Measurements from ENCODE around the gene DES.

DES gene

DNA sequence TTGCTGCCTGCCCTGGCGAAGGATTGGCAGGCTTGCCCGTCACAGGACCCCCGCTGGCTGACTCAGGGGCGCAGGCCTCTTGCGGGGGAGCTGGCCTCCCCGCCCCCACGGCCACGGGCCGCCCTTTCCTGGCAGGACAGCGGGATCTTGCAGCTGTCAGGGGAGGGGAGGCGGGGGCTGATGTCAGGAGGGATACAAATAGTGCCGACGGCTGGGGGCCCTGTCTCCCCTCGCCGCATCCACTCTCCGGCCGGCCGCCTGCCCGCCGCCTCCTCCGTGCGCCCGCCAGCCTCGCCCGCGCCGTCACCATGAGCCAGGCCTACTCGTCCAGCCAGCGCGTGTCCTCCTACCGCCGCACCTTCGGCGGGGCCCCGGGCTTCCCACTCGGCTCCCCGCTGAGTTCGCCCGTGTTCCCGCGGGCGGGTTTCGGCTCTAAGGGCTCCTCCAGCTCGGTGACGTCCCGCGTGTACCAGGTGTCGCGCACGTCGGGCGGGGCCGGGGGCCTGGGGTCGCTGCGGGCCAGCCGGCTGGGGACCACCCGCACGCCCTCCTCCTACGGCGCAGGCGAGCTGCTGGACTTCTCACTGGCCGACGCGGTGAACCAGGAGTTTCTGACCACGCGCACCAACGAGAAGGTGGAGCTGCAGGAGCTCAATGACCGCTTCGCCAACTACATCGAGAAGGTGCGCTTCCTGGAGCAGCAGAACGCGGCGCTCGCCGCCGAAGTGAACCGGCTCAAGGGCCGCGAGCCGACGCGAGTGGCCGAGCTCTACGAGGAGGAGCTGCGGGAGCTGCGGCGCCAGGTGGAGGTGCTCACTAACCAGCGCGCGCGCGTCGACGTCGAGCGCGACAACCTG lies at the start of gene DES:
Gene DES, plus strand, starts transcription at position 223 of the 857 bp plus-strand sequence. Its CDS starts 86 bp downstream, at position 309.
- peaks cover 64% of the 10 kb centered on the region for H3K27me3 Mint-ChIP-seq
- intact Hi-C loops (cut with micrococcal nuclease): no loop called here
- peaks cover 18% of the 10 kb centered on the region for H3K4me1 Mint-ChIP-seq (ENCODE audit: low read depth)
- H3K4me3 Mint-ChIP-seq: no peak within 1 kb of the TSS
- no peaks in the 10 kb centered on the region for H3K9me3 Mint-ChIP-seq
- no peaks in the 10 kb centered on the region for H3K36me3 Mint-ChIP-seq (ENCODE audit: low read depth)
- H3K27ac Mint-ChIP-seq: peak within 1 kb of the TSS; percentile 38

DNA sequence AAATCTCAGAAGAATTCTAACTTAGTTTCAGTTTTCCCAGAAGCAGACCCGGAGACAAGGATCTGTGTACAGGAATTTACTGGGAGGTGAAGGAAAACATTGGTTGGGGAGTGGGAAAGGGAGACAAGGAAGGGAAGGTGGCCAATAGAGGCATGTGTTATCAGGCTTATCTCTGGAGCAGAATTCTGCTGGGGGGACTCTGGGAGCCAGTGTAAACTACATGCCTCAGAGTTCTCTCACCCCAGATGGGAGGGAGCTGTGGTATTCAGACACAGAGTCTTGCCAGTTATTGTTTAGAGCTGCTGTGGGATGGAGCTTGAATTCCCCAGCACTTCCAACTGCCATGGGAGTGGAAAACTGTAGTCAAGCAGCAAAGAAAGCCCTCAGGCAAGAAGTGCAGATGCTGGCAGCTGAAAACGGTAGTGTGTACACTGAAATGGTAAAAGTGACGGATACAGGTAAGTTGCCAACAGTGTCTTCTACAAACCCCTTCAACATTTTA lies 49.4 kb upstream of the DES start:
- Mint-ChIP-seq H3K4me1 (ENCODE audit: low read depth) (peaks cover 17% of the 10 kb centered on the region), H3K27me3 (no peaks in the 10 kb centered on the region), H3K27ac (peak overlapping the region; percentile 30), H3K9me3 (no peaks in the 10 kb centered on the region), H3K36me3 (ENCODE audit: low read depth) (peaks cover 19% of the 10 kb centered on the region), H3K4me3 (no peak overlapping the region)
- intact Hi-C loops (cut with micrococcal nuclease): no loop called here

DNA sequence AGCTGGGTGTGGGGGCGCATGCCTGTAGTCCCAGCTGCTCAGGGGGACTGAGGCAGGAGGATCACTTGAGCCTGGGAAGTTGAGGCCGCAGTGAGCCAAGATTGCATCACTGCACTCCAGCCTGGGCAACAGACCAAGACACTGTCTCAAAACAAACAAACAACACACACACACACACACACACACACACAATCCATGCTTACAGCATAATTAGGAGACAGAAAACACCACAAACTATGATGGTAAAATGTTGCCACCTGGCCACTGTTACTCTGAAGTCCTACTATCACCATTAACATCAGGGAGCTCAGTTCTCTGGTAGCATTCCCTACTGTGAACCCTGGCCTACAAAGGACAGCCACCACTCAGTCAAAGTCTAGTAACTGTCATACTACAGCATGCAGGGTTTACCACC lies 48.7 kb upstream of the DES start:
- H3K27me3 Mint-ChIP-seq: no peaks in the 10 kb centered on the region
- peaks cover 26% of the 10 kb centered on the region for H3K36me3 Mint-ChIP-seq (ENCODE audit: low read depth)
- peaks cover 11% of the 10 kb centered on the region for H3K4me1 Mint-ChIP-seq (ENCODE audit: low read depth)
- H3K27ac Mint-ChIP-seq: peak overlapping the region; percentile 30
- H3K9me3 Mint-ChIP-seq: no peaks in the 10 kb centered on the region
- no peak overlapping the region for H3K4me3 Mint-ChIP-seq
- intact Hi-C loops (cut with micrococcal nuclease): no loop called here

DNA sequence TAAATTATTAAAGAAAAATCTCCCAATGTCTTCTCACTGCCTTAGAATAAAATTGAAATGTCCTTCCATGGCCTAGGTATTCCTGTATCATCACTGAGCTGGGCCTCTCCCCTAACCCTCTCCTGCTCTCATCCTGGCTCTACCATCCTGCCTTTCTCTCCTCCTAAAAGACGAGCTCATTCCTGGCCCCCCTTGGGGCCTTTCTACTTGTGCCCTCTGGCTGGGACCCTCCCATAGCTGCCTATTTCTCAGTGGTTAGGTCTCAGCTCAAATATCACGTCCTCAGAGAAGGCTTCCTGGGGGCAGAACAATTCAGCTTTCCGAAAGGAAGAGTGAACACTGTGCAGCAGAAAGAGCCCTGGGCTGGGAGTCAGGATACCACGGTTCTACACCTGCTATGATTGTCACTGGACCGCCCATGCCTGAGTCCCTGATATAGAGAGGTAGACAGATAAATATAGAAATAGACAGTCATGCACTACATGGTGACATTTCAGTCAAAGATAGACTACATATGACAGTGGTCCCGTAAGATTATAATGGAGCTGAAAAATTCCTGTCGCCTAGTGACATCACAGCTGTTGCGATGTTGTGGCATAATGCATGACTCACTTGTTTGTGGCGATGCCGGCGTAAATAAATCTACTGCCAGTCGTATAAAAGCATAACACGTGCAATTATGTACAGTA lies 39.9 kb upstream of the DES start:
- Mint-ChIP-seq H3K27me3 (no peaks in the 10 kb centered on the region), H3K4me3 (no peak overlapping the region), H3K4me1 (ENCODE audit: low read depth) (peaks cover 29% of the 10 kb centered on the region), H3K27ac (no peak overlapping the region), H3K36me3 (ENCODE audit: low read depth) (peaks cover 92% of the 10 kb centered on the region), H3K9me3 (no peaks in the 10 kb centered on the region)
- intact Hi-C loops (cut with micrococcal nuclease): no loop called here

DNA sequence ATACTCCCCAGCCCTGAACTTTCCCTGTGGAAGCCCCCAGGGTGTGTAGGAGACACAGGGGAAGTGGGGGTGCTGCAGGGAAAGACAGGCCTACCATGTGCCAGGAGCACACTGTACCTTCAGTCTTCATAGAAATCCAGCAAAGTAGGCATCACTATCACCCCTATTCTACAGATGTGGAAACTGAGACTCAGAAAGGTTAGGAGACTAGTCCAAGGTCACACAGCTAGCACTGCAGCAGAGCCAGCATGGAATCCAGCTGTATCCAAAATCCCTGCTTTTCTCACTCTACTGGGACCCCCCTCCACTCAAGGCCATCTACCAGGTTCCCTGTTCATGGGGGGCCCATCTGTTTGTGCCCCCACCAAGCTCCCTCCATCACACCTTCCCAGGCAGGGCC lies 37.3 kb upstream of the DES start:
- Mint-ChIP-seq H3K4me3 (no peak overlapping the region), H3K4me1 (ENCODE audit: low read depth) (peaks cover 56% of the 10 kb centered on the region), H3K9me3 (no peaks in the 10 kb centered on the region), H3K27me3 (no peaks in the 10 kb centered on the region), H3K27ac (no peak overlapping the region), H3K36me3 (ENCODE audit: low read depth) (peaks cover 95% of the 10 kb centered on the region)
- intact Hi-C loops (cut with micrococcal nuclease): loop anchor here (10.0 kb wide), 1 partner anchor 206 kb away; the partner anchor contains the start of genes CNPPD1, RETREG2 and SLC23A3

DNA sequence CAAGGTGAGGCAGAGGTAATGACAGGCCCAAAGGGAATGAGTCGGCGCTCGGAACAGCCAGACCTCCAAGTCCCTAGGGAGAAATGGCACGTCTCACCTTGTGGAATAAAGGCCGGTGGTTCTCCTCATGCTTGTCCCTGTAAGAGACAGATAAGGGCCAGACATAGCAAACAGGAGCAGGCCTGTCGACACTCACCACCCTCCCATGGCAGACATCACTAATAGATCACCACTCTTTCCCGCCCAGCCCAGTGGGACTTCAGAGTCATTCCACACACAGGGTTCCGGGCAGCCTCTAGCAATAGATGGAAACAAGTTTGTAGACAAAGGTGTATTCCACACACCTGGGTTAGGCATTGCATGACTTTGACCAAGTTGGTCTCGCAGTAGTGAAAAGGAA lies 36.7 kb upstream of the DES start:
- Mint-ChIP-seq H3K9me3 (no peaks in the 10 kb centered on the region), H3K27me3 (no peaks in the 10 kb centered on the region), H3K27ac (no peak overlapping the region)

DNA sequence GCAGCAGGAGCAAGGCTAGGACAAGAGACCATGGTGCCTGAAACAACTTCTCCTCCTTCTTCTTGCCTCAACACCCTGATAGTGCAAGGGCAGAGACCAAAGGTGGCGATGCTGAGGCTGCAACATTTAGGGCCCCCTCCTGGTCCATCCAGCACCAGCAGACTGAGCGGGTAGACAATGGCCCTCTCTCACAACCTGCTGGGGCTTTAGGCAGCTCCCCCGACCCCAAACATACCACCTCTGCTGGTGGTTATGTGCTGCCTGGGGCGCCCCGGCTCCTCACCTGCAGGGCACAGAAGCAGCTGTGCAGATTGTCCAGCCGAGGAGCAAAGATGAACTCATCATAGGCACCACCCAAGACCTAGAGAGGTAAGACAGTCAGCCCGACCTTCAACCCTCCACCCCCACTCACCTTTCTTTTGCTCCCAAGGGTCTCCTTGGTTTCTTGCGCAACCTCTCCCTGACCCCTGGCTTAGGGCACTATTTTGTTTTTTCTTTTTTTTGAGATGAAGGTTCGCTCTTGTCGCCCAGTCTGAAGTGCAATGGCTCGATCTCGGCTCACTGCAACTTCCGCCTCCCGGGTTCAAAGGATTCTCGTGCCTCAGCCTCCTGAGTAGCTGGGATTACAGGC lies 34.0 kb upstream of the DES start:
- H3K9me3 Mint-ChIP-seq: no peaks in the 10 kb centered on the region
- H3K36me3 Mint-ChIP-seq (ENCODE audit: low read depth): peaks cover 80% of the 10 kb centered on the region
- intact Hi-C loops (cut with micrococcal nuclease): loop anchor here (10.0 kb wide), 1 partner anchor 209 kb away; the partner anchor contains the start of genes CNPPD1, RETREG2 and SLC23A3
- H3K4me3 Mint-ChIP-seq: no peak overlapping the region
- H3K27ac Mint-ChIP-seq: no peak overlapping the region
- H3K4me1 Mint-ChIP-seq (ENCODE audit: low read depth): peaks cover 61% of the 10 kb centered on the region
- H3K27me3 Mint-ChIP-seq: no peaks in the 10 kb centered on the region

More for the DNA sequence above, 36.7 kb upstream of the DES start:
- peaks cover 61% of the 10 kb centered on the region for H3K4me1 Mint-ChIP-seq (ENCODE audit: low read depth)
- intact Hi-C loops (cut with micrococcal nuclease): loop anchor here (10.0 kb wide), 1 partner anchor 207 kb away; the partner anchor contains the start of genes CNPPD1, RETREG2 and SLC23A3
- peaks cover 95% of the 10 kb centered on the region for H3K36me3 Mint-ChIP-seq (ENCODE audit: low read depth)
- H3K4me3 Mint-ChIP-seq: no peak overlapping the region

DNA sequence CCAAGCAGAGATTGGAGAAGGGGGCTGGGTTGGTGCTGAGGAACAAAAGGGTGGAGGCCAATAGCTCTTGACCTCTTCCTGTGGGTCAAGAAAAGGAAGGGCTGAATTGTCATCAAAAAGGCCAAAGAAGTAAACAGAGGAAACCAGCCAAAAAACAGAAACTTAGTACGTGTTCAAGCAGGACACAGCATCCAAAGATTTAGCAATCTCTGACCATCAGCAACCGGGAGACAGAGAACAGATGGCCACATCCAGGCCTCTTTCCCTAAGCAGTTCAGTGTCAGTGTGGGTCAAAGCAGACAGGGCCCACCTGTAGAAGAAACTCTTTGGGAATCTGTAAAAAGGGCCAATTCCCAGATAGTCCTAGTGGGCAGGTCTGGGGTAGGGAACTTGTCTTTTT lies 33.3 kb upstream of the DES start:
- Mint-ChIP-seq H3K4me3 (no peak overlapping the region), H3K27ac (no peak overlapping the region), H3K9me3 (no peaks in the 10 kb centered on the region), H3K27me3 (no peaks in the 10 kb centered on the region), H3K4me1 (ENCODE audit: low read depth) (peaks cover 61% of the 10 kb centered on the region), H3K36me3 (ENCODE audit: low read depth) (peaks cover 79% of the 10 kb centered on the region)
- intact Hi-C loops (cut with micrococcal nuclease): loop anchor here (5.0 to 10.0 kb wide), 2 partner anchors 108 to 210 kb away; partner anchors contain the start of genes CNPPD1, DNAJB2, RETREG2 and SLC23A3

DNA sequence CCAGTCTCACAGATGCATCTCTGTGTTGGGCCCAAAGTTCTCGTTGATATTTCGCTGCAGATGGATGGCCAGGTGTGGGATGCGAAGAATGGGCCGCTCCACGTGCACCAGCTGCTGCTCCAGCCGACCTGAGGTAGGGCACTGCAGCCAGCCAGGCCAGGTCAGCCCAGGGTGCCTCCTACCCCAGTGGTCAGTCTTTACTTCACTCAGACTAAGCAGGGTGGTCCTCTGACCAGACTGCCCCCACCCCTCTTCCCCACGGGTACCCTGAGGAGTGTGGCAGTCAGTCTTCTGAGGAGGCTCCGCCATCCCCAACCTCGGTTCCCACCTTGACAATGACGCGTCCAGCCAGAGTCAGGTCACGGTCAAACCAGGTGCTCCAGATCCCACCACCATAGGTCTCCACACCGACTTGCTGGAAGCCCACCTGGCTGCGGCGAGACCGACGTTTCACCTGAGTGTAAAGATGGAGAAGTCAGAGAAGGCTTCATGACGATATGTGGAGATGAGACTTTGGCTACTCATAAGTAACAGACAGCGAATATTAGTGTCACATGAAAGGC lies 32.1 kb upstream of the DES start:
- H3K36me3 Mint-ChIP-seq (ENCODE audit: low read depth): peaks cover 67% of the 10 kb centered on the region
- H3K4me3 Mint-ChIP-seq: peak overlapping the region; percentile 27
- peaks cover 58% of the 10 kb centered on the region for H3K4me1 Mint-ChIP-seq (ENCODE audit: low read depth)
- no peaks in the 10 kb centered on the region for H3K9me3 Mint-ChIP-seq
- H3K27me3 Mint-ChIP-seq: no peaks in the 10 kb centered on the region
- H3K27ac Mint-ChIP-seq: no peak overlapping the region
- intact Hi-C loops (cut with micrococcal nuclease): loop anchor here (5.0 to 10.0 kb wide), 2 partner anchors 109 to 211 kb away; partner anchors contain the start of genes CNPPD1, DNAJB2, RETREG2 and SLC23A3

DNA sequence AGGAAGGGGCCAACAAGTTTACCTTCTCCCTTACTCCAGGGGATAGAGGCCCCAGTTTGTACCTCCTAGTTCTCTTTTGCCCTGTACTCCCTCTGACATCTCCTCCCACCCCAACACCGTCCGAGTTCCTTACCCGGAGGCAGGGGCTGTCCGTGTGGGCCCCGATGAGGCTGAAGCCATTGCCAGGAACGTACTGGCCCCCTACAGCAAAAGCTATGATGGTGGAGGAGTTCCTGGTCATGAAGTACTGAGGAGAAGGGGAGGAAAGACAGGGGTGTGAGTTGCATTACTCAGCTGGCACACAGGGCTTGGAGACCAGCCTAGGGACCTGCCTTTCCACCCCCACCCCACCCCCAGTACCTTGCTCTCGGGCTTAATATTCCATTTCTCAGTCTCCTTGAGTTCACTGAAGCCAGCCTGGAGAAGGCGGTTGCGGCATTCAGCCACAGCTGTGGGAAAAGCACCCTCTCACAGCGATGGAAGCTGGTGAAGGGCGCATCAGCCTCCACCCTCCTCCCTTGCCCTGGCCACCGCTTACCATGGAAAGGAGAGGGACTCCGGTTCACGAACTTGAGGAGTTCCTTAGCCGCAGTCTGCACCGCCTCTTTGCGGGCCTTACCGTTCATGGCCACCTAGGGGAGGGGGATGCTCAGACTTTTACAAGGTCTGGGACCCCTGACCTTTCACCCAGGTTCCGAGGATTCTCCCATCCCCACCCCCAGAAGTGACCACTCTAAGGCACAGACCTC lies 31.5 kb upstream of the DES start:
- peak overlapping the region; percentile 88 for H3K27ac Mint-ChIP-seq
- H3K27me3 Mint-ChIP-seq: no peaks in the 10 kb centered on the region
- H3K36me3 Mint-ChIP-seq (ENCODE audit: low read depth): peaks cover 60% of the 10 kb centered on the region
- H3K4me1 Mint-ChIP-seq (ENCODE audit: low read depth): peaks cover 54% of the 10 kb centered on the region
- H3K4me3 Mint-ChIP-seq: peak overlapping the region; percentile 89
- intact Hi-C loops (cut with micrococcal nuclease): loop anchor here (5.0 to 10.0 kb wide), 2 partner anchors 109 to 212 kb away; partner anchors contain the start of genes CNPPD1, DNAJB2, RETREG2 and SLC23A3
- H3K9me3 Mint-ChIP-seq: no peaks in the 10 kb centered on the region

DNA sequence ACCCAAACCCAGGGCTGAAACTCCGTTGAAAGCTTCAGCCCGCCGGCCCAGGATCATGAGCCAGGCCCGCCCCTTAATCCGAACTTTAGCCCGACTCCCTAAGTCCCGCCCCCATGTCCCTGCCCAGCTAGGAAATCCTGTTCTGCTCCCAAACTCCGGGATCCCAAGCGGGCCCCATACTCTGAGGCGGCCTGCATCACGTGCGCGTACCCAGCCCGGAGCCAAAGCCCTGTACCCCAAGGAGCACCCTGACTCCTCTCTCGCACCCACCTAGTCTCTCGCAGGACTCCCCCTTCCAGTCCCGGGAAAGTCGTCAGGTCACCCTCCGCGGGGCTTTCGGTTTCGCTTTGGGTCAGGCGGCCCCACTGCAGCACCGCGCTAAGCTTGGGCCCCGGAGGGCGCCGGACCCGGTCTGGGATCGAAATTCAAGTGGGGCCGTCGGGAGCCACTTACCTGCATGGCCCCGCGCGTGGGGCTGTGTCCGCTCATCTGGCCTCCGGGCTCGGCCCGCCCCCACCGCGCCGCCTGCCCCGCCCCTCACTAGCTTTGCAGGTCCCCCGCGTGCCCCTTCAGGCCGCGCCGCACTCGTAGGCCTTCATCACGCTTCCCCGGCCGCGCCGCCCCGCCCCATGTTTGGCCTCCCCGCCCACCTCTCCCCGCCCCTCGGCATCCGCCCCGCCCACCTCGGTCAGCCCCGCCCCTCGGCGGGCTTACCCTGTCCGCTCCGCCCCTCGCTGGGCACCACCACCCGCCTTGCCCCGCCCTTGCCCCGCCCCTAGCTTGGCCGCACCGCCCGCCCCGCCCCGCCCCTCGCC lies 30.7 kb upstream of the DES start, which contains the start of gene DNPEP:
Gene DNPEP, minus strand, starts transcription at position 607 of the 815 bp plus-strand sequence. Its CDS starts 118 bp downstream, at position 489.
- Mint-ChIP-seq H3K9me3 (no peaks in the 10 kb centered on the region), H3K4me1 (ENCODE audit: low read depth) (peaks cover 52% of the 10 kb centered on the region), H3K4me3 (peak within 1 kb of the TSS; percentile 89), H3K27me3 (peaks cover under 1% of the 10 kb centered on the region), H3K36me3 (ENCODE audit: low read depth) (peaks cover 52% of the 10 kb centered on the region), H3K27ac (peak within 1 kb of the TSS; percentile 88)
- intact Hi-C loops (cut with micrococcal nuclease): loop anchor here (1.0 to 10.0 kb wide), 4 partner anchors 11 to 213 kb away; partner anchors contain the start of genes CNPPD1, DNAJB2, GMPPA and RETREG2

Data from dendritic cell treated with granulocyte-macrophage colony-stimulating factor and Interleukin-4, amounts not matched to agents 40 ng/mL and 50 ng/mL, for 4 days (primary cell).